Activated CD4-positive, alpha-beta T cell treated with anti-CD3 and anti-CD28 coated beads for 36 hours (primary cell): ENCODE data around the gene RGS17. TPM values are rescaled to one million over a fixed set of nuclear protein-coding genes. Genes with fewer than 3 reads are reported as not detected.
A peak's percentile ranks its signal among the peaks of the same experiment; 100 is the strongest.
"Not testable (repeated sequence)": the region's sequence is repeated elsewhere in the genome, so short reads cannot be mapped to it uniquely, and the experiment has no call there.

Experiments
- ATAC-seq: fragments of 200-7000 bp; cut with Tn5 transposase; one replicate; pipeline ENCODE4 v1.10.0; 2021; ENCODE audit warnings: mild to moderate bottlenecking, moderate library complexity
- CTCF ChIA-PET: fragments of 350-600 bp; sonication (Branson Sonifier 250); formaldehyde crosslinking; loops from one replicate; lab custom pipeline; 2021; ENCODE audit warnings: antibody characterized with exemption; lab: Charles Lee
- POLR2A ChIA-PET: fragments of 350-600 bp; sonication (Branson Sonifier 250); formaldehyde crosslinking; loops from one replicate; lab custom pipeline; 2021; ENCODE audit warnings: antibody characterized with exemption, inconsistent platforms; lab: Charles Lee
- DNase-seq: peaks from one replicate; pipeline ENCODE4 v3.0.0-alpha.2; 2020
- H3K27ac Mint-ChIP-seq: one replicate; pipeline ENCODE4 v1.8.0; 2021; ENCODE audit warnings: mixed read lengths
- H3K27me3 Mint-ChIP-seq: one replicate; pipeline ENCODE4 v1.8.0; 2021; ENCODE audit warnings: mixed read lengths
- H3K36me3 Mint-ChIP-seq: one replicate; pipeline ENCODE4 v1.8.0; 2021; ENCODE audit warnings: low read depth, mixed read lengths
- H3K4me1 Mint-ChIP-seq: one replicate; pipeline ENCODE4 v1.8.0; 2021; ENCODE audit warnings: mixed read lengths
- H3K4me3 Mint-ChIP-seq: one replicate; pipeline ENCODE4 v1.8.0; 2021; ENCODE audit warnings: mild to moderate bottlenecking, moderate library complexity, mixed read lengths
- H3K9me3 Mint-ChIP-seq: one replicate; pipeline ENCODE4 v1.8.0; 2021; ENCODE audit warnings: low read depth, mixed read lengths
- intact Hi-C, 2 experiments: fragments of 100-400 bp; cut with DNase I in 1 of 2; cut with micrococcal nuclease in 1 of 2; formaldehyde crosslinking; loops; one replicate each; pipeline versions ENCODE4 v1.14.2 to v1.15.1; 2022 to 2024; cut with DNase I, micrococcal nuclease
- total RNA-seq, 2 experiments: library from RNA; stranded (reverse); gene quantifications; one replicate each; pipeline ENCODE4 v1.2.3, GENCODE V29; 2021

RGS17 gene
- total RNA-seq, 2 experiments from 2014 or later: not detected

- CTCF ChIA-PET: no interaction called here
- H3K27me3 Mint-ChIP-seq: no peaks in the 10 kb centered on the region
- peak; percentile 95 for DNase-seq
- POLR2A ChIA-PET: interaction anchor here (1.2 to 1.9 kb wide), 2 partner anchors 19 to 20 kb away, joined by 5 to 10 read pairs; partner anchors contain the start of gene FBXO5
- intact Hi-C loops: loop anchor here (1.0 to 5.0 kb wide), 6 partner anchors 19 to 1612 kb away; partner anchors contain the start of genes FBXO5 (in 2 of the 2) and RMND1 (in 1 of the 2)
- H3K27ac Mint-ChIP-seq: peak within 1 kb of the TSS; percentile 99
- peaks cover 36% of the 10 kb centered on the region for H3K4me1 Mint-ChIP-seq
- H3K9me3 Mint-ChIP-seq: peaks cover 5% of the 10 kb centered on the region
- peak within 1 kb of the TSS; percentile 92 for H3K4me3 Mint-ChIP-seq
- H3K36me3 Mint-ChIP-seq: peaks cover 30% of the 10 kb centered on the region
- peak; percentile 87 for ATAC-seq
Observed at GRCh38 chr6:153002613-153003365, 128.3 kb downstream of the RGS17 start, which contains the start of gene MTRF1L. Gene MTRF1L, minus strand, starts transcription at chr6:153002709. Its CDS starts 24 bp downstream, at chr6:153002685.

DNA sequence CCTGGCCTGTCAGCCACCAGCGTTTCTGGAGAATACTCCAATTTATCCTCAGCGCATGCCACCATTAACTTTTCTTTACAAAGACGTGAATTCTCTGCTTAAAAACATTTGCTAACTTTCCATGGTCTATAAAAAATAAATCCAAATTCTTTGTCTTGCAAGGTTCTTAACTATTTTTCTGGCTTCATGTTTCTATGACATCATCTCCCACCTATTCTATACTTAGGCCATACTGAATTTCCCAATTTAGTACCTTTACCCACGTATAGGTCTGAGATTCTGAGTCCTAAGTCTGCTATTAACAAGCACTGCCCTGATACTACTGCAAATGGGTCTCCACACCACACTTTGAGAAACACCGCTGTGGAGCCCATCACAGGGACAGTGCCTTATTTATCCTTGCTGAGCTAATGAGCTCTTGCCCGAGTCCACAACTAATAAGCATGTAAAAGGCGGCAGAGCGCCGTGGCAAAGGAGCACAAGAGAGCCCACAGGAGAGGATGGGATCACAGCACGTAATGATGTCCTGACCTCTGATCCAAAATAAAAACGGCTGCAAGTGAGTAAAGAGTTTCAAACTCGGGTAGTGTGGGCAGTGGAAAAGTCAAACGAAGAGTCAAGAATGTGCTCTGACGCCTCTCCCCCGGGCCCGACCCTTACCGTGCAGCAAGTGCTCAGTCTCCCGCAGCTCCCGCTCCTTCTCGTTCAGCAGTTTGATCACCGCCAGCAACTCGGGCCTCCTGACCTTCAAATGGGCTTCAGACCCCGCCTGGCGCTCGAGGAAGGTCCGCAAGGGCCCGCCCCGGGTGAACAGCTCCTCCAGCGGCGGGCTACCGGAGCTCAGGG, 129.1 kb downstream of the RGS17 start:
- peak; percentile 54 for DNase-seq

DNA sequence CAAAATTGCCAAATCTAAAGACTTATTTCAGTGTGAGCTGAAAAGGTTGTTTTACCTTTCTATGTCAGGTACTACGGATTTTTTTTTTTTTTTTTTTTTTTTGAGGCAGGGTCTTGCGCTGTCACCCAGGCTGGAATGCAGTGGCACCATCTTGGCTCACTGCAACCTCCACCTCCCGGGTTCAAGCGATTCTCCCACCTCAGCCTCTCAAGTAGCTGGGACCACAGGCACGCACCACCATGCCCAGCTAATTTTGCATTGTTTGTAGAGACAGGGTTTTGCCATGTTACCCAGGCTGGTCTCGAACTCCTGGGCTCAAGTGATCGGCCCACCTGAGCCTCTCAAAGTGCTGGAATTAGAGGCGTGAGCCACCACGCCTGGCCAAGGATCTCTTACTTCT, 130.3 kb downstream of the RGS17 start:
- POLR2A ChIA-PET: interaction anchor here (1.3 to 1.9 kb wide), 3 partner anchors 13 to 17 kb away, joined by 3 to 10 read pairs (median 7); partner anchors contain the start of gene FBXO5
- Mint-ChIP-seq H3K27ac (peak overlapping the region; percentile 97), H3K4me3 (peak overlapping the region; percentile 92), H3K4me1 (peaks cover 52% of the 10 kb centered on the region), H3K36me3 (peaks cover 43% of the 10 kb centered on the region)
- intact Hi-C loops: loop anchor here (5.0 kb wide), 2 partner anchors 1247 to 1548 kb away; partner anchors contain the start of gene RMND1 (in 1 of the 2)
- DNase-seq, ATAC-seq, CTCF ChIA-PET, H3K27me3 Mint-ChIP-seq, H3K9me3 Mint-ChIP-seq: not testable (repeated sequence)

More for the DNA sequence above, 129.1 kb downstream of the RGS17 start:
- intact Hi-C loops: loop anchor here (1.0 to 5.0 kb wide), 6 partner anchors 19 to 1612 kb away; partner anchors contain the start of genes FBXO5 (in 2 of the 2) and RMND1 (in 1 of the 2)
- peaks cover 40% of the 10 kb centered on the region for H3K4me1 Mint-ChIP-seq
- H3K4me3 Mint-ChIP-seq: peak overlapping the region; percentile 92
- ChIA-PET CTCF (no interaction called here), POLR2A (interaction anchor here (1.9 kb wide), 1 partner anchor 18 kb away, joined by 10 read pairs; the partner anchor contains the start of gene FBXO5)
- peaks cover 5% of the 10 kb centered on the region for H3K9me3 Mint-ChIP-seq
- peak; percentile 30 for ATAC-seq
- H3K27ac Mint-ChIP-seq: peak overlapping the region; percentile 97
- H3K27me3 Mint-ChIP-seq: no peaks in the 10 kb centered on the region
- H3K36me3 Mint-ChIP-seq: peaks cover 36% of the 10 kb centered on the region

- no peak for ATAC-seq
- Mint-ChIP-seq H3K27me3 (no peaks in the 10 kb centered on the region), H3K4me3 (peak overlapping the region; percentile 92), H3K27ac (no peak overlapping the region), H3K4me1 (peaks cover 58% of the 10 kb centered on the region), H3K9me3 (peaks cover 5% of the 10 kb centered on the region), H3K36me3 (peaks cover 43% of the 10 kb centered on the region)
- no peak for DNase-seq
- CTCF ChIA-PET: interaction anchor here (0.6 to 1.1 kb wide), 2 partner anchors 9 to 13 kb away, joined by 3 read pairs; no protein-coding TSS in a partner anchor
- intact Hi-C loops: loop anchor here (5.0 kb wide), 2 partner anchors 1247 to 1548 kb away; partner anchors contain the start of gene RMND1 (in 1 of the 2)
- POLR2A ChIA-PET: interaction anchor here (1.3 to 1.8 kb wide), 2 partner anchors 13 to 15 kb away, joined by 3 to 7 read pairs; no protein-coding TSS in a partner anchor
Observed at GRCh38 chr6:153000243-153000642, 130.8 kb downstream of the RGS17 start.

GRCh38 chr6:152999538-152999937, 131.5 kb downstream of the RGS17 start:
- H3K9me3 Mint-ChIP-seq, ATAC-seq, intact Hi-C loops, H3K27me3 Mint-ChIP-seq: not testable (repeated sequence)
- H3K36me3 Mint-ChIP-seq: peaks cover 45% of the 10 kb centered on the region
- H3K27ac Mint-ChIP-seq: peak overlapping the region; percentile 71
- ChIA-PET CTCF (interaction anchor here (0.6 to 1.1 kb wide), 2 partner anchors 8 to 12 kb away, joined by 3 read pairs; no protein-coding TSS in a partner anchor), POLR2A (interaction anchor here (1.8 kb wide), 1 partner anchor 14 kb away, joined by 7 read pairs; no protein-coding TSS in a partner anchor)
- peaks cover 61% of the 10 kb centered on the region for H3K4me1 Mint-ChIP-seq
- peak; percentile 12 for DNase-seq
- peak overlapping the region; percentile 60 for H3K4me3 Mint-ChIP-seq

DNA sequence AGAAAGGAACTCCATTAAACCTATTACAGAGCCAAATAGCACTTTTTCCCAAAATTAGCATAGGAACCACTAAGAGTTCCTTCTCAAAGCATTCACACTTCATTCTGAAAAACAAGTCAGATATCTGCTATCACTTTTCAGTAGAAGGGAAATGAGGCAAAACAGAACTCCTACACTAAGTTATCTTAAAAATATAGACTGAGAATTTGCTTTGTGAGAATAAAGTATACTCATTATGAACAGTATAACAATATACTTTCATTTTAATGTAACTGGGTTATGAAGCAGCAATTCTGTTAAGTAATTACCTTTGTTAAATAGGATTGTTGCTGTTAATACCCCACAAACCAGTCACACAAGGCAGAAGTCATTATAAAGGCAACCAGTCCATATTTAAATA, 137.2 kb downstream of the RGS17 start:
- DNase-seq: no peak
- no peaks in the 10 kb centered on the region for H3K9me3 Mint-ChIP-seq
- no peak overlapping the region for H3K4me3 Mint-ChIP-seq
- H3K27ac Mint-ChIP-seq: peak overlapping the region; percentile 90
- intact Hi-C loops: loop anchor here in 1 of 2 experiments (1.0 kb wide), 1 partner anchor 10 kb away; no protein-coding TSS in a partner anchor
- no peaks in the 10 kb centered on the region for H3K27me3 Mint-ChIP-seq
- peaks cover 45% of the 10 kb centered on the region for H3K4me1 Mint-ChIP-seq
- peaks cover 49% of the 10 kb centered on the region for H3K36me3 Mint-ChIP-seq
- POLR2A ChIA-PET: no interaction called here
- CTCF ChIA-PET: no interaction called here
- peak; percentile 70 for ATAC-seq

- ChIA-PET POLR2A (no interaction called here), CTCF (no interaction called here)
- Mint-ChIP-seq H3K4me3 (no peak overlapping the region), H3K27ac (peak overlapping the region; percentile 90), H3K9me3 (no peaks in the 10 kb centered on the region), H3K4me1 (peaks cover 43% of the 10 kb centered on the region), H3K27me3 (no peaks in the 10 kb centered on the region), H3K36me3 (peaks cover 46% of the 10 kb centered on the region)
- peak; percentile 79 for ATAC-seq
- intact Hi-C loops: loop anchor here in 1 of 2 experiments (1.0 kb wide), 1 partner anchor 9 kb away; no protein-coding TSS in a partner anchor
- no peak for DNase-seq
Observed at GRCh38 chr6:152993431-152993830, 137.7 kb downstream of the RGS17 start.

DNA sequence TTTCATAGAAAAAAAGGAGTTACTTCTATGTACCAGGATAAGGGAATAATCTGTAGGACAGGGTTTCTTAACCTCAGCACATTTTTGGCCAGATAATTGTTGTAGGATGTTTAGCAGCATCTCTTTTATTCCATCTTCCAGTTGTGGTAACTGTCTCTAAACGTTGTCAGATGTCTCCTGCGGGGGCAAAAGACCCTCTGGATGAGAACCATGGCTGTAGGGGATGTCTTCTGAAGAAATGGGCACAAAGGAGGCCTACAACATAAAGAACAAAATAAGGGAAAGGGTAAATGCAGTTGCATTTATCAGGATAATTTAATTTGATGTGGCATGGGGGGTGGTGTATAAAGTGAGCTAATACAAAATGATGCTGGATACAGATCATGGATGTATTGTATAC, 144.1 kb downstream of the RGS17 start:
- ATAC-seq (no peak), DNase-seq (no peak)
- Mint-ChIP-seq H3K27me3 (no peaks in the 10 kb centered on the region), H3K4me3 (no peak overlapping the region), H3K27ac (peak overlapping the region; percentile 26), H3K36me3 (peaks cover 40% of the 10 kb centered on the region), H3K4me1 (peaks cover 20% of the 10 kb centered on the region), H3K9me3 (no peaks in the 10 kb centered on the region)
- ChIA-PET POLR2A (interaction anchor here (0.6 kb wide), 1 partner anchor 13 kb away, joined by 3 read pairs; no protein-coding TSS in a partner anchor), CTCF (interaction anchor here (0.6 to 1.0 kb wide), 2 partner anchors 13 to 685 kb away, joined by 3 read pairs; no protein-coding TSS in a partner anchor)
- intact Hi-C loops: loop anchor here in 1 of 2 experiments (10.0 kb wide), 1 partner anchor 1748 kb away; the partner anchor contains the start of gene SCAF8

GRCh38 chr6:152985300-152985699, 145.8 kb downstream of the RGS17 start:
- H3K4me1 Mint-ChIP-seq: peaks cover 27% of the 10 kb centered on the region
- intact Hi-C loops: loop anchor here in 1 of 2 experiments (10.0 kb wide), 1 partner anchor 1750 kb away; the partner anchor contains the start of gene SCAF8
- H3K27me3 Mint-ChIP-seq, DNase-seq, ATAC-seq, H3K9me3 Mint-ChIP-seq, CTCF ChIA-PET: not testable (repeated sequence)
- H3K27ac Mint-ChIP-seq: peak overlapping the region; percentile 100
- peaks cover 46% of the 10 kb centered on the region for H3K36me3 Mint-ChIP-seq
- peak overlapping the region; percentile 90 for H3K4me3 Mint-ChIP-seq
- POLR2A ChIA-PET: interaction anchor here (1.1 kb wide), 1 partner anchor 15 kb away, joined by 7 read pairs; no protein-coding TSS in a partner anchor

DNA sequence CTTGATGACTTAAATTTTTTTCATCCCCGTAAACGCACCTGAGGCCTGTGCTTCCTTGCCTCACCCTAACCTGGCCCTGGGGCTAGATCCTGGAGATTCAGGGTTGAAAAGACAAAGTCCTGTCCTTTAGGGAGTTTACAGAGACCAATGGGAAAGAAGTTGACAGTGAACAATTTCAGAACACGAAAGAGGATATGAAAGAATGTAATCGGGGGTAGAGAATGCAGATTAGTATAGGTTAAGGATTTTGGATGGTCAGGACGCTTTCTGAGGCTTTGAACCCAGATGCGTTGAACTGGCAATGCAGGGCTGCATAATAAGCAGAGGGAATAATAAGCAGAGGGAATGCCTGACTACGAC, 146.6 kb downstream of the RGS17 start:
- no peak for DNase-seq
- peaks cover 45% of the 10 kb centered on the region for H3K36me3 Mint-ChIP-seq
- H3K4me1 Mint-ChIP-seq: peaks cover 31% of the 10 kb centered on the region
- peak overlapping the region; percentile 100 for H3K27ac Mint-ChIP-seq
- intact Hi-C loops: loop anchor here (1.0 to 10.0 kb wide), 6 partner anchors 9 to 1750 kb away; partner anchors contain the start of gene SCAF8 (in 1 of the 2)
- H3K27me3 Mint-ChIP-seq: no peaks in the 10 kb centered on the region
- ATAC-seq: no peak
- H3K4me3 Mint-ChIP-seq: peak overlapping the region; percentile 90
- POLR2A ChIA-PET: interaction anchor here (0.7 to 2.6 kb wide), 2 partner anchors 9 to 17 kb away, joined by 4 to 10 read pairs; no protein-coding TSS in a partner anchor
- no peaks in the 10 kb centered on the region for H3K9me3 Mint-ChIP-seq
- CTCF ChIA-PET: no interaction called here
